Measurements from ENCODE around the gene FXYD7. TPM values are rescaled to one million over a fixed set of nuclear protein-coding genes. Genes with fewer than 3 reads are reported as not detected.

The FXYD7 gene
- total and polyA plus RNA-seq, 10 donors = 1.2 to 4.4 (median 2.3) TPM; not detected in 1

DNA sequence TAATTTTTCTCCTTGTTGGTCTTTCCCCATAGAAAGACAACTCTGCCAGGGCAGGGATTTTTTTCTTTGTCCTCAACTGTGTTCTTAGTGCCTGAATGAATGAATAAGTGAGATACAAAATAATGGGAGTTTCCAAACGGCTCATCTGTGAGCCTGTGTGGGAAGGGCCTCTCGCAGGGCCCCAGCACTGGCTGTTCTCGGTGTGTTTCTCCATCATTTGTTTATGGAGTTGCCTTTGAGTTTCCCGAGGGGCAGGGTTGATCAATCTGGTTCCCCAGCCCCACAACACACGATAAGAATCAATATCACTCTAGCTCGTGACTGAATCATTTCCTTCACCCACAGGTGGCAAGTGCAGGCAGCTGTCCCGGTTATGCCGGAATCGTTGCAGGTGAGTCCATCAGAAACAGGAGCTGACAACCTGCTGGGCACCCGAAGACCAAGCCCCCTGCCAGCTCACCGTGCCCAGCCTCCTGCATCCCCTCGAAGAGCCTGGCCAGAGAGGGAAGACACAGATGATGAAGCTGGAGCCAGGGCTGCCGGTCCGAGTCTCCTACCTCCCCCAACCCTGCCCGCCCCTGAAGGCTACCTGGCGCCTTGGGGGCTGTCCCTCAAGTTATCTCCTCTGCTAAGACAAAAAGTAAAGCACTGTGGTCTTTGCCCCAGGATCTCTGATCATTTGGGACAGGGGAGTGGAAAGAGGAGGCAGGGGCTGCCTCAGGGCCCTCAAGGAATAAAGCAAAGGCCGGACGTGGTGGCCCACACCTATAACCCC is 26.4 kb downstream of the FXYD7 start:
- DNase-seq = no peak
- Histone ChIP-seq H3K27me3 (replicated peaks in 1 of 7) (no peaks in the 10 kb centered on the region), H3K36me3 (peaks cover 7 to 83% (median 48%) of the 10 kb centered on the region in 6 donors), H3K9me3 (peaks cover 0 to 19% (median 13%) of the 10 kb centered on the region in 8 donors), H3K27ac (peak overlapping the region in 2 of 8 donors; percentile 22 to 88), H3K4me3 (no peak overlapping the region), H3K4me1 (peaks cover 11 to 51% (median 35%) of the 10 kb centered on the region in 6 donors)
- 76 to 83% (median 79%) methylated on average over 17 to 18 of the region's 18 CpGs for WGBS, 5 donors
- no peak for TF ChIP-seq POLR2AphosphoS5 (IDR thresholded peaks at IDR 0.05)
- intact Hi-C loops (cut with DNase I; ENCODE audit: low total_unique reads) = no loop called here

DNA sequence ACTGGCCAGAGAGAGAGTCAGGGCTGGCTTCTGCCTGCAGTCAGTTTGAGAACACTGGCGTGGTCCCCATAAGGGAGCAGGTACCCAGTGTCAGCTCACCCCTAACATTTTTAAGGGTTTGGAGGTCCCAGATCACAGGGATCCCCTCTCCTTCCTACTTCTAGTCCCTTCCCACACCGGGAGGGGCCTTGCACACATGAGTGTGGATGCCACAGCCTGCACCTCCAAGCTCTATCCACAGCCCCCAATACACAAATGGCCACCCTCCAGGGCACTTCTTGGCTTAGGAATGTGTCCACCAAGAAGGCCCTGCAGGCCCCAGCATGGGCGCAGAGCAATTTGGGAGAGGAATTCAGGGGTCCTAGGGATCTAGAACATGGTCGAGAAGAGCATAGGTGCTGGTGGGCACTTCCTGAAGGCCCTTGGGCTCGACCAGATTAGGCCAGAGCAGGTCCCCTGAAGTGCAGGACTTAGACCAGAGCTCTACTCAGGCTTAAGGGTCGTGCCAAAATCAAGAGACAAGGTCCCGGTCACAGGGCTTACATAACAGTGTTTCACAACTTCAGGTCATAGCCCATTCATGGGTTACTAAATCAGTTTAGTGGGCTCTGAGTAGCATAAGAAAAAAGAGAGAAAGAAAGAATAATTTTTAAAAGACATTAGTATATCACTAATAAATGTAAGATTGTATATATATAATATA is 27.5 kb downstream of the FXYD7 start:
- peak in 1 of 3 donors; percentile 42 for TF ChIP-seq POLR2AphosphoS5 (IDR thresholded peaks at IDR 0.05)
- TF ChIP-seq POLR2A (IDR thresholded peaks at IDR 0.05) = no peak
- WGBS, 5 donors = 55 to 90% (median 70%) methylated on average over 3 to 7 of the region's 7 CpGs
- Histone ChIP-seq H3K4me3 (no peak overlapping the region), H3K4me1 (peaks cover 11 to 51% (median 35%) of the 10 kb centered on the region in 6 donors), H3K27me3 (replicated peaks in 1 of 7) (no peaks in the 10 kb centered on the region), H3K36me3 (peaks cover 7 to 72% (median 38%) of the 10 kb centered on the region in 6 donors), H3K27ac (peak overlapping the region in 3 of 8 donors; percentile 10 to 88 (median 17)), H3K9me3 (peaks cover 0 to 14% (median 11%) of the 10 kb centered on the region in 8 donors)
- no peak for DNase-seq
- intact Hi-C loops (cut with DNase I; ENCODE audit: low total_unique reads) = no loop called here

DNA sequence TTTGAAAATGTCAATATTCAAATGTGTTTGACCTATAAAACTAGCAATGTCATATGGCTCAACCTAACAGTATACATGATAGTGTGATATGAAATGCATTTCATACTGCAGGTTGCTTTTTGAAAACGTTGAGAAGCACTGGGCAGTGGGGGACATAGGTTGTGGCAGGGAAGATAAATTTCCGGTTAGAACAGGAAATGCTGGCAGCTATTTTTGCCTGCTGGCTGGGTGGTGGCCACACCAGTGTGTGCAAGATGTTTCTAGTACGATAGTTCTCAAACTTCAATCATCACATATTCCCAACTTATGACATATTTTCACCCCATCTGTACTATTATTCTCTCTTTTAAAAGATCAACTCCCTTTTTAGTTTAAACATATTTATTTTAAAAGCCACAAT is 28.7 kb downstream of the FXYD7 start:
- intact Hi-C loops (cut with DNase I; ENCODE audit: low total_unique reads) = no loop called here
- Histone ChIP-seq H3K4me1 (peaks cover 11 to 46% (median 33%) of the 10 kb centered on the region in 6 donors), H3K27ac (peak overlapping the region in 5 of 8 donors; percentile 22 to 78 (median 52)), H3K9me3 (peaks cover 0 to 1% (median 0%) of the 10 kb centered on the region in 8 donors), H3K27me3 (replicated peaks in 1 of 7) (no peaks in the 10 kb centered on the region), H3K36me3 (peaks cover 0 to 59% (median 25%) of the 10 kb centered on the region in 6 donors), H3K4me3 (no peak overlapping the region)
- no peak for DNase-seq
- 11 to 27% (median 17%) methylated on average over 3 of the region's 3 CpGs for WGBS, 5 donors
- TF ChIP-seq POLR2AphosphoS5 (IDR thresholded peaks at IDR 0.05) = peak in 1 of 3 donors; percentile 45
- TF ChIP-seq, protein P1, sequence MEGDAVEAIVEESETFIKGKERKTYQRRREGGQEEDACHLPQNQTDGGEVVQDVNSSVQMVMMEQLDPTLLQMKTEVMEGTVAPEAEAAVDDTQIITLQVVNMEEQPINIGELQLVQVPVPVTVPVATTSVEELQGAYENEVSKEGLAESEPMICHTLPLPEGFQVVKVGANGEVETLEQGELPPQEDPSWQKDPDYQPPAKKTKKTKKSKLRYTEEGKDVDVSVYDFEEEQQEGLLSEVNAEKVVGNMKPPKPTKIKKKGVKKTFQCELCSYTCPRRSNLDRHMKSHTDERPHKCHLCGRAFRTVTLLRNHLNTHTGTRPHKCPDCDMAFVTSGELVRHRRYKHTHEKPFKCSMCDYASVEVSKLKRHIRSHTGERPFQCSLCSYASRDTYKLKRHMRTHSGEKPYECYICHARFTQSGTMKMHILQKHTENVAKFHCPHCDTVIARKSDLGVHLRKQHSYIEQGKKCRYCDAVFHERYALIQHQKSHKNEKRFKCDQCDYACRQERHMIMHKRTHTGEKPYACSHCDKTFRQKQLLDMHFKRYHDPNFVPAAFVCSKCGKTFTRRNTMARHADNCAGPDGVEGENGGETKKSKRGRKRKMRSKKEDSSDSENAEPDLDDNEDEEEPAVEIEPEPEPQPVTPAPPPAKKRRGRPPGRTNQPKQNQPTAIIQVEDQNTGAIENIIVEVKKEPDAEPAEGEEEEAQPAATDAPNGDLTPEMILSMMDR (IDR thresholded peaks at IDR 0.05 in 8 of 11, conservative IDR thresholded peaks at IDR 0.05 in 3 of 11) = no peak
- TF ChIP-seq POLR2A (IDR thresholded peaks at IDR 0.05) = no peak

DNA sequence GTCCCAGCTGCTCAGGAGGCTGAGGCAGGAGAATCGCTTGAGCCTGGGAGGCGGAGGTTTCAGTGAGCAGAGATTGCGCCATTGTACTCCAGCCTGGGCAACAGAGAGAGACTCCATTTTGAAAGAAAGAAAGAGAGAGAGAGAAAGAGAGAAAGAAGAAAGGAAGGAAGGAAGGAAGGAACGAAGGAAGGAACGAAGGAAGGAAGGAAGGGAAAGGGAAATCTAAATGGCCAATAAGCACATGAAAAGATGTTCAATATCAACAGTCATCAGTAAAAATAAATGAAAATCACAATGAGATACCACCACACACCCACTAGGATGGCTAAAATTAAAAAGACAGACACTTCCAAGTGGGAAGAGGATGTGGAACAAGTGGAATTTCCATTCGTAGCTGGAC is 31.2 kb downstream of the FXYD7 start:
- TF ChIP-seq POLR2AphosphoS5 (IDR thresholded peaks at IDR 0.05) = no peak
- Histone ChIP-seq H3K36me3 (peaks cover 0 to 34% (median 16%) of the 10 kb centered on the region in 6 donors), H3K27ac (no peak overlapping the region), H3K4me1 (peaks cover 10 to 30% (median 20%) of the 10 kb centered on the region in 6 donors), H3K27me3 (replicated peaks in 1 of 7) (no peaks in the 10 kb centered on the region), H3K9me3 (peaks cover 0 to 5% (median 0%) of the 10 kb centered on the region in 8 donors), H3K4me3 (no peak overlapping the region)
- no peak for DNase-seq
- intact Hi-C loops (cut with DNase I; ENCODE audit: low total_unique reads) = no loop called here
- 82 to 89% (median 85%) methylated on average over 6 of the region's 6 CpGs for WGBS, 5 donors

DNA sequence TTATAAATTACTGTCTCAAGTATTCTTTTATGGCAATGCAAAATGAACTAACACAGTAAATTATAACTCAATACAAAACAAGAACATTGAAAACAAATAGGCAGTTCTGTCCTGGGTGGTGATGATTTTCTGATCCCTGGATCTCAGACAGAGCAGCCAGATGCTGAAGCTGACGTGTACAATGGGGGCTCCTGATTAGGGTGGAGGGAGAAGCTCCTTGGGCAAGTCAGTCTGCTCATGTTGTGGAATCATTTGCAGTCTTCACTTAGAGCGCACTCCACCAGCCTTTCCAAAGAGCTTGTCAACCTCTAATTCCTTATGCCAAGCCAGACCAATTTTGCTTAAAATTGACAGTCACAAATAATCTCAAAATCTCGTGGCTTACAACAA is 33.1 kb downstream of the FXYD7 start:
- intact Hi-C loops (cut with DNase I; ENCODE audit: low total_unique reads) = no loop called here
- peaks cover 10 to 20% (median 15%) of the 10 kb centered on the region in 6 donors for H3K4me1 ChIP-seq
- no peak overlapping the region for H3K4me3 ChIP-seq
- no peak for DNase-seq
- 72 to 88% (median 84%) methylated on average over 3 of the region's 3 CpGs for WGBS, 5 donors
- no peak for TF ChIP-seq POLR2A (IDR thresholded peaks at IDR 0.05)
- TF ChIP-seq, protein P1 (IDR thresholded peaks at IDR 0.05 in 8 of 11, conservative IDR thresholded peaks at IDR 0.05 in 3 of 11) = no peak
- H3K27ac ChIP-seq = no peak overlapping the region
- peaks cover 0 to 16% (median 0%) of the 10 kb centered on the region in 6 donors for H3K36me3 ChIP-seq
- no peaks in the 10 kb centered on the region for H3K27me3 ChIP-seq (replicated peaks in 1 of 7)
- H3K9me3 ChIP-seq = peaks cover 0 to 5% (median 0%) of the 10 kb centered on the region in 8 donors
